GM19025 (cell line): ENCODE measurements around the gene DNAL4.
"Not testable (repeated sequence)": the region's sequence is repeated elsewhere in the genome, so short reads cannot be mapped to it uniquely, and the experiment has no call there.

Experiments used
- ATAC-seq: cut with Tn5 transposase; IDR thresholded peaks from one replicate; pipeline ENCODE4 v1.9.1; 2021; ENCODE audit warnings: mild to moderate bottlenecking, low read depth, moderate library complexity; ENCODE audit not compliant: unreplicated experiment

Gene DNAL4

DNA sequence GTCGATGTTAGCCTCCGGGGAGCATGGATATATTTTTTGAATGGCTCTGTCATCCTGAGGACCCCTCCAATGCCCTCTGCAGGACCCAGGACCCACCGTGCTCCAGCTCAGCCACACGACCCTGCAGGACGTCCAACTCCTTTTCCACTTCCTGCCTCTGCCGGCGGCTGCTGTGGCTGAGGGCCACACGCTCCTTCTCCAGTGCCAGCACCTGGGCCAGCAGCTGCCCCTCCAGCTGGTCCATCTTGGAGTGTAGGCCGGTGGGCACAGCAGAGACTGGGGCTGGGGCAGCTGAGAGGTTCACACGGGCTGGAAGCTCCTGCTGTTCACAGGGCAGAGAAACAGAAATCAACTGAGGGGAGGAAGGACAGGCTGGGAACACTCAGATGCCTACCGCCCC lies 34.2 kb upstream of the DNAL4 start:
- no peak for ATAC-seq

DNA sequence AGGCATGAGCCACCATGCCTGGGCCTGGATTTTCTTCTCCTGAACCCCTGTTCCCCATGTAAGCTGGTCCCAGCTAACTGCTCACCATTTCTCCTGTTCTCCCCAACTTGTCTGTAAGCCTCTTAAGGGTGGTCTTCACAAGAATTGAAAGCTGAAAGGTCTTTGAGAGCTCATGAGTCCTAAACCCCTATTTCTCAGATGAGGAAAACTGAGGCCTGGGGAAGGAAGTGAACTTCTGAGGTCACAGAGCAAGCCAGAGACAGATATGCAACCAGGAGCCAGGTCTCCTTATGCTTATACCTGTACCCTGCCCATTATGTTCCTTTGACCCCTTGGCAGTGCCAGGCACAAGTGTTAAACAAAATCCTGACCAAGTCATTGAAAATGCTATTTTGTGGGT lies 33.6 kb upstream of the DNAL4 start:
- no peak for ATAC-seq

DNA sequence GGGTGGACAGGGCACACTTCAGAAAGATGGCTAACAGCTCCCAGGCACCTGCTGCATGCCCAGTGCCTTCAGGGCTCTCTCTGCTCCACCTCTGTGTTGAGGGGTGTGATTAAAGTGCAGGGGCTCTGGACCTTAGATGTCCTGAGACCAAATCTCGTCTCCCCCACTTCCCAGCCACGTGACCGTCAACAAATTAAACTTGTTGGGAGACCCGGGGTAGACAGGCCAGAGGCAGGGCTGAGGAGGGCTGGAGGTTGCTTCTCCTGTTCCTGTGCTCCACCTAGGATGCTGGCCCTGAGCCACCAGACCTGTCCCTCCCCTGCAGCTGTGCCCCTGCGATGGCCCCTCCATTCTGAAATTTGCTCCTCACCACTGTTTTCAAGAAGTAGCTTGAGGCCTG lies 32.9 kb upstream of the DNAL4 start:
- no peak for ATAC-seq

DNA sequence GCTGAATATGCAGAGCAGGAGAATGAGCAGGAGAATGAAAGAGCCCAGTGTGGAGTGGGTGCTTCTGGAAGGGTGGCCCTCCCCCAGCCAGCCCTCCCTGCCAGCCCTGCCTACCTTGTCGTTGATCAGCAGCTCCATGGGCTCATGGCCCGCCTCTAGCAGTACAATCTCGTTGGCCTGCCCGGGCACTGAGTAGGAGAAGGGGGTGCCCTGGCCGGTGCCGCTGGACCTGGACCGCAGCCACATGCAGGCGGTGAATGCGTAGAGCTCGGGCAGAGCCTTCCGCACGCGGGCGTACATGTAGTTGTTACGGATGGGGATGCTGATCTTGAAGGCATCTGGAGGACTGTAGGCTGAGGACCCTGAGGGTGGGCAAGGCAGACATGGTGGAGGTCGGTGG lies 32.4 kb upstream of the DNAL4 start:
- ATAC-seq, result no peak

DNA sequence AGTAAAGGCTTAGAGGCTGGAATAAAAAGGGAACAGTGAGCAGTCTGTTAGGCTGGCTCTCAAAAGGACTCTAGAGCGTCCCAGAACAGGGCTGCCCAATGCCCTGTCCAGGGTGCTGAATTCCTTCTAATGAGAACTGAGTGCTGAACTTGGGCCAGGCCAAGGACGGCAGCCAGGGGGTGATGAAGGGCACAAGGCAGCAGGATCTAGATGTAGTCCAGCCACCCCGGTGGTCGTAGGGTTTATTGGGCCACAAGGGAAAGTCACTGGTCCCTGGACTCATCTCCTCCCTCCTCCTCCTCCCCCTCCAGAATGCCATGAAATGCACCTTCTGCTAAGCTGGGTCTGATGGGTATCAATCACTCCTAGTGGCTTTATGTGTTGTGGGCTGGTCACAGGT lies 30.6 kb upstream of the DNAL4 start:
- no peak for ATAC-seq

DNA sequence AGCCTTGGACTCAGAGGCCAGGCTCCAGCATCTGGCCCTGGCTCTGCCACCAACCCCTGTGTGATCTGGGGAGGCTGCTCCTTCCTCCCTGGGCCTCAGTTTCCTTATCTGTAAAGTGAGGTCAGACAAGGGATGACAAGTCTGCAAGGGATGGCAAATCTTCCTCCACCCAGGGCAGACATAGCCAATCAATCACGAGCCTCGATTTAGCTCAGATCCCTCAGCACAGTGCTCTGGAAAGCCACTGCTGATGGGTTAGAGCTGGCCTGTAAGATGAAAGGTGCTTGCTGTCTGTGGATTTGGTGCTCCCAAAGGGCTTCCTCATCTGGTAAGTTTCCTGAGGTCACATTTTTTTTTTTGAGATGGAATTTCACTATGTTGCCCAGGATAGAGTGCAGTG lies 29.7 kb upstream of the DNAL4 start:
- ATAC-seq, result no peak

DNA sequence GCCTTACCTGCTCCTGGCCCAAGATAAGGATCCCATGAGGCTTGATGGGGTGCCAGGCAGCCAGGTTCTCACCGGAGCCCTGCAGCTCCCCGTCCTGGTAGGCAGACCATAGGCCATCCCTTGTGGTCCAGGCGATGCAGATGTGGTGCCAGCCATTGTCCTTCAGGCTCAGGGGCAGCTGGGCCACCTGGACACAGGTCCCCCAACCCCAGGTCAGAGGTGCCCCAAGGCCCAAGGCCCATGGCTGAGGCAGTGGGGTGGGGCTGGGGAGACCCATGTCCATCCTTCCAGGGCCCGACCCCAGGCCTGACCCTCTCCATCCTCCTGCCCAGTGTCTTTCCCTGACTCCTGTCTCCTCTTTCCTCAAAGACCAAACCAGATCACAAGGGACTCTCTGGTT lies 29.1 kb upstream of the DNAL4 start:
- no peak for ATAC-seq

DNA sequence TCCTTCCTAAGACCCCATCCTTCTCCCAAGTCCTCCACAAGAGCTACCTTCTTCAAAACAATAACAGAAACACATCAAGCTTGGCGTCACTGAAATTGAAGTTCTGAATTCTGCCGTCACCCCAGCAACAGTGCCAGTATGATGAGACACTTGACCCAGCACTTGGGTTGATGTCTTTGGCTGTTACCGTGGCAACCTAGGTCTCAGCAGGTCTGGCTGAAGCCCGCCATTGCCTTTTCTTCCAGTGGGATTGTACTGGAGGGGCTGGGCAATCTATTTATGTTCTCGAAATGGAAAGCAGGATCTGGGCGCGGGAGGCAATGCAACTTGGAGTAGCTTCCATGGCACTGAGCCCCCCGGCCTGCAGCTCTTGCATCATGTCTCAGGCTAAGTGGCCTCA lies 26.1 kb upstream of the DNAL4 start:
- ATAC-seq, result no peak

DNA sequence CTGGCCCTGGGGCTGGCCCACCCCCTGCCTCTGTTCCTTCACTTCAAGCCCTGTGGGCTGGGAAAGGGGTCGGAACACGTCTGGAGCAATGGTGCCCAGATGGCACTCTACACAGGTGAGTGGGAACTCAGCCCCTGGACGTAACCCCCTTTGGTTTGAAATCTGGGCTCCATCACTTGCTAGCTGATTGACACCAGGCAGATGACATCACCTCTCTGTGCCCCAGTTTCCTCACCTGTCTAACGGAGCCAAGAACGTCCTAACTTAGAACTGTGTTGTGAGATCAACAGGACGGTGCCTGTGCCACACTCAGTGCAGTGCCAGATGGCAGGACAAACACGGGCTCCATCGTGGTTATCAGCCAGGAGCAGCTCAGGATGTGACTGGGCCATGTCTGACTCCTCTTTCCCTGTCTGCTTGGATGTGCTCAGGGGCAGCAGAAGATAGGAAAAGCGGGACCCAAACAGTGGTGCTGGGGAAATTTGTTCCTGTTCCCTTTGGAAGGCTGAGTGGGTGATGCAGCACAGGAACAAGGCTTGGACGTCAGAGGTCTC lies 25.5 kb upstream of the DNAL4 start:
- ATAC-seq, result no peak

DNA sequence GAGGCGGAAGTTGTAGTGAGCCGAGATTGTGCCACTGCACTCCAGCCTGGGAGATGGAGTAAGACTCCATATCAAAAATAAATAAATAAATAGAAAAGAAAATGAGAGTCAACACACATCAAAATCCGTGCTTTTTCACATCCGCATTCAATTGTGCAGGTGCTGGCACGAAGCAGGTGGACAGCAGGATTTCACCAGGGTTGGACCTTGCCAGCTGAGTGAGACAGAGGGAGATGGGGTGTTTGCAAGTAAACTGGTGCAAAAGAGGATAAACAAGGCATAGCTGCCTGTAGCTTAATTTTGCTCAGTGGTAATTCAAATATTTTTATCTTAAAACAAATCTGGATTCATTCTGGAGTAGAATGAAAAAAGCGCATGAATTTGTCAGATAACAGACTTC lies 23.3 kb upstream of the DNAL4 start:
- ATAC-seq, result no peak

DNA sequence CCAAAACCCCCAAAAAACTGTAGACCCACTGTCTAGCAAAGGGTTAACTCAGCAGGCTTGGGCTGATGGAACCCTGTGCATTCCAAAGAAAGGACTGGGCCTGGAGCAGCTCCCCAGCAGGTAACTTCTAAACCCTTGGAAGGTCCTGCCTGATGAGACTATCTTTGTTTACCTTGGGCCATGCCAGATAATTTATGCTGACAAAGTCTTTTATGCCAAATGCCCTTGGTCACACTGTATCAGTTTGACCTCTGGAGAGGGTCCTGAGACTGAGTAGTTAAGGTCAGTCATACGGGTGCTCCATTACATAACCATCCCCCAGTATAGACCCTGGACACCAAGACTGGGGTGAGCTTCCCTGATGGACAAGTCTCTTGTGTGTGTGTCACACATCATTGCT lies 21.9 kb upstream of the DNAL4 start:
- no peak for ATAC-seq

DNA sequence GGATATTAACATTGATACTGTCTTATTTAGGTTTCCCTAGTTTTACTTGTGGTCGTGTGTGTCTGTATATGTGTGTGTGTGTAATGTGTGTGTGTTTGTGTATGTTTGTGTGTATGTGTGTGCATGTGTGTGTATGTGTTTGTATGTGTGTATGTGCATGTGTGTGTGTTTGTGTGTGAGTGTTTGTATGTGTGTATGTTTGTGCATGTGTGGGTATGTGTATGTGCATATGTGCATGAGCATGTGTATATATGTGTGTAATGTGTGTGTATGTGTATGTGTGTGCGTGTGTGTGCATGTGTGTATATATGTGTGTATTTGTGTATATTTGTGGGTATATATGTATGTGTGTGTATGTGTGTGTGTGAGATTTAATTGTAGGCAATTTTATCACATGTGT lies 17.3 kb upstream of the DNAL4 start:
- ATAC-seq, result no peak

DNA sequence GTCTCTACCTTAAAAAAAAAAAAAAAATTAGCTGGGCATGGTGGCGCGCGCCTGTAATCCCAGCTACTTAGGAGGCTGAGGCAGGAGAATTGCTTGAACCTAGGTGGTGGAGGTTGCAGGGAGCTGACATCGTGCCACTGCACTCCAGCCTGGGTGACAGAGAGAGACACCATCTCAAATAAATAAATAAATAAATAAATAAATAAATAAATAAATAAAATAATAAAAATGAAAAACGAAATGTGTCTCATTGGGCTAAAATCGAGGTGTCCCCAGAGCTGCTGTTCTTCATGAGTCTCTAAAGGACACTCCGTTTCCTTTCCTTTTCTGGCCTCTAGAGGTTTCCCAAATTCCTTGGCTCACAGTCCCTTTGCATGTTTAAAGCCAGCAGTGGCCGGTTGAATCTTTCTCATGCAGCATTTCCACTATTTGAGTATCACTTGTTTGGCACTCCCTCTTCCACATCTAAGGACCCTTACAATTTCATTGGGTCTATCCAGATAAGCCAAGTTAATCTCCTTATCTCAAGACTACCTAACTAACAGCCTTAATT lies 11.2 kb upstream of the DNAL4 start:
- ATAC-seq, result not testable (repeated sequence)

DNA sequence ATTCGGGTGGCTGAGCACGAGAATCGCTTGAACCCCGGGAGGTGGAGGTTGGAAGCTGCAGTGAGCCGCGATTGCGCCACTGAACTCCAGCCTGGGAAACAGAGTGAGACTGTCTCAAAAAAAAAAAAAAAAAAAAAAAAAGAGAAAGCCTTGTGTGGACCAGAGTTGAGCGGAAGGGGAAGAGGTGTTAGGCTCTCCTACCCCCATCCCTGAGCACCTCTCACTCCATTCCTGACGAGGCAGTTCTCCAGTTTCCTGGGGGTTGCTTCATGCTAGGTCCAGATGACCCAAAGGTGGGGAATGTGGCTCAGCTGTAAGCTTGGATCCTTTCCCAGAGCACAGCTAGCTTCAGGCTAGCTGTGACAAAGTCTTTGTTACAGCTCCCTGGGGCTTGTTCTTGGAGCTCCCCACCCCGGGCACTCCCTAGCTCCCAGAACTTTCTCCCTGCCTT lies 8.8 kb upstream of the DNAL4 start:
- no peak for ATAC-seq

DNA sequence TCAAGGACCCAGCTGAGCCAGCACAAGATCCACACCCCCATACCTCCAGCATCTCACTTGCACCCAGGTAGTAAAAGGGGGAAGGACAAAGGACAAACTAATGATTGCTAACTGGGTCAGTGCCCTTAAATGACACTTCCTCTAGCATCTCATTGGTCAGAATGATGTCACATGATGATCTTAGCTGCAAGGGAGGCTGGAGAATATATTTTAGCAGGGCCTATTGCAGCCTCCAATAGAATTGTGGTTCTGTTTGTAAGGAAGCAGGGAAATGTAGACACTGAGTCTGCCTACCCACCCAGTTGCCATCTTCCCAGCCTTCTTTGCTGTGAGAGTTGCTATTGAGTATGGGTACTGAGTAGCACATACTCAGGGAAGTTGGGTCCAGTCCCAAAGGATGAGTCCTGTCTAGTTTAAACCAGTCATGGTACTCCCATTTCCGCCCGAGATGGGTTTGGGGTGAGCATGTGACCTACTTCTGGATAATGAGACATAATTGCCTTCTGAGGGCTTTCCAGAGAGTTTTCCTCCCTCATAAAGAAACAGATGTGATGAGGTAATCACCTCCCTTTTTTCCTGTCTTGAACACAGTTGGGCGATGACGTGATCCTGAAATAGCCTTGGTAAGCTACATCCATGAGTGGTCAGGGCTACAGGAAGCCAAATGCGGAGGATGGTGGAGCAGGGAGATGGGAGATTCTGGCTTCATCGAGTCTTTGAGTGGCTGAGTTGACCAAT lies 5.5 kb upstream of the DNAL4 start:
- no peak for ATAC-seq

DNA sequence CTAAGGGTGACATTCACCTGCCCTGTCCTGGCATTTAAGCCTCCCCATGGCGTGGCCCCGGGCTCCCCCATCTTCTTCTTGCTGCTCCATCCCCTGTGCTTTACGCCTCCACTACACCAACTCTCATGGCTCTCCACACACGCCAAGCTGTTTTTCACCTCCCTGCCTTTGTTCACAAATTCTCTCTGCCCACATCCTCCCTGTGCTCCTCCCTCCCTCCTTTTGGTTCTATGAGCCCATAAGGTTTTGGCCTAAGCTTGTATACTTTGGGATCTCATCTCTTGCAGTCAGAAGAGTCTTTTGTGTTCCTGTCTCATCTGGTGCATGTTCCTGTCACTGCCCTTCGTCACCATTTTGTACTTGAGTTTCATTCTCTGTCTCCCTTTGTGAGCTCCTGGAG lies 4.6 kb upstream of the DNAL4 start:
- ATAC-seq, result no peak

DNA sequence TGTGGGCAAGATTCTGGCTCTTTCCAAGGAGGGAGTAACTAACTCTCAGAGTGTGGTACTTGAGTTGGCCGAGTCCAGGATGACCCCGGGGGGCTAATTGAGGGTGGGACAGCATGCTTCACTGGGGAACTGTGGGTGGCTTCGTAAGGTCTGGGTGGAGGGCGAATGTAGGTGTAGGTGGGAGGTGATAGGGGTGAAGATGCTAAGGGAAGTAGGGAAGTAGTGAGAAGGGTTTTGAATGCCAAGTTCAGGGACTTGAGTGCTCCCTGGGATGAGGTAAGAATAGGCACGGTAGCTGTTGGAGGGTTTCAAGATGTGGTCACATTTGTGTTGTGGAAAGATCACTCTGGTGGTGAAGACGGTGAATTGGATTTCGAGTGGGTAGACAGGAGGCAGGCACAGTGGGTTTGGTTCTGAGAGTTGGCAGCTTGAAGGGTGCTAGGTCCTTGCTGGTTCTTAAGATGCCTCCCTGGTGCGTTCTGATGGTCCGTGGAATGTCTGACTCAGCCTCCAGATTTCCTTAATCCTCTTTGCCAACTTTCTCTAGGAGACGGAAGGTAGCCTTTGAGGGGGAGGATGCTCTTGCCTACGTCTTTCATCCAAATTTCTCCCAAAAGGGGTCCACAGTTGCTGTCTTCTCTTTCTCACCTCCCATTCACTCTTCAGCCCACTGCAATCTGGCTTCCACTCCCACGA lies 2.5 kb upstream of the DNAL4 start:
- ATAC-seq, result no peak

DNA sequence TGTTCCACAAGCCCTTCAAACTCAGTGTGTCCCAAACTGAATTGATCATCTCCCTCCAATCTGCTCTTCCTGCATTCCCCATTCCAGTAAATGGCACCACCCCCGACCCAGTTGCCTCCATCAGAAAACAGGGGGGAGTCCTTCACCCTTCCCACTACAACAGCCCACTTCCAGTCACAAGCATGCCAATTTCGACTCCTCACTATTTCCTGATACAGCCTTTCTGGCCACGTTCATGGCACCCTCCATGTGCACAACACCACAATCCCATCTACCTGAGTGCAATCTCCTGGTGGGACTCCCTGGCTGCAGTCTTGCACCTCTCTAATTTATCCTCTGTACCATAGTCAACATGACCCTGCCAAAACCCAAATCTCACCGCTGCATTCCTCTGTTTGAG lies 1.6 kb upstream of the DNAL4 start:
- no peak for ATAC-seq

DNA sequence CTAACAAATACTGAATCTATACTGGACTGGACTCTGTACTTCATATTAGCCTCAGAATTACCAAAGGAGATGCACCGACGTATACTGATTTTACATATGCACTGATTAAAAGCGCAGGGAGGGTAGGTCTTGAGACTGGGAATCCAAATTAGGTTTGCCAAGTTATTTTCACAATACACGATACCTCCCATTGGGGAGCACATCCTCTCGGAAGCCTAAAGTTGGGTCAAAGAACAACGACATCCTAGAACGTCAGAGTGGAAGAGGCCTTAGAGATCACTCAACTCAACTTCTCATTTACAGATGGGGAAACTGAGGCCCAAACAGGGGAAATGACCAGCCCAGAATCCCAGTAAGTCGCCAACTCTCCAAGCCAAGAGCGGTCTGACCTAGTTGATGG lies 626 bp downstream of the DNAL4 start:
- no peak for ATAC-seq

DNA sequence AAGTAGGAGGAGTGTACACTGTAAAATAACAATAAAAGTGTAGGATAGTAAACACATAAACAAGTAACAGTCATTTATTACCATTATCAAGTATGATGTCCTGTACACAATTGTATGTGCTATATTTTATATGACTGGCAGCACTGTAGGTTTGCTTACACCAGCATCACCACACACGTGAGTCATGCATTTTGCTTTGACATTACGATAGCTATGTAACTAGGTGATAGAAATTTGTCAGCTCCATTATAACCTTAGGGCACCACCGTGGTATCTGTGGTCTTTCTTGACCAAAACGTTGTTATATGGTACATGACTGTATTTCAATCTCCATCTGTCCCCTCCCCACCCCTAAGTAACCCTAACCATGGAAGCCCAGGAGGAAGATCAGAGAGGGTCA lies 1.1 kb downstream of the DNAL4 start:
- ATAC-seq, result no peak

DNA sequence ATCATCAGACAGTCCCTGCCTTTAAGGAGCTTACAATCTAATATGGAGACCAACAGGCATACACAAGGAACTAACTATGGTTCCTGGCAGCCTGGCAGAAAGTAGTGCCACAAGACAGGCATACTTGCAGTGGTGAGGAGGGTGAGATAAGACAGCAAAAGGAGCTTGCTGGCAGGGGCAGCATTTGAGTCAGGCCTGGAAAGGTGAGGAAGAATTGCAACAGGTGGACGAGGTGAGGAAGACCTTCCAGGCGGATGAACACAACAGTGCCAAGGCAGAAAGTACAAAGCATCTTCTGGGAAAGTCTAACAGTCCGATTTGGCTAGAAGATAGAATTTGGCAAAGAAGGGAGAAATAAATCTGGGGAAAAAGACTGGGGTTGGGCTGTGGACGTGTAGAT lies 4.3 kb downstream of the DNAL4 start:
- ATAC-seq, result no peak

DNA sequence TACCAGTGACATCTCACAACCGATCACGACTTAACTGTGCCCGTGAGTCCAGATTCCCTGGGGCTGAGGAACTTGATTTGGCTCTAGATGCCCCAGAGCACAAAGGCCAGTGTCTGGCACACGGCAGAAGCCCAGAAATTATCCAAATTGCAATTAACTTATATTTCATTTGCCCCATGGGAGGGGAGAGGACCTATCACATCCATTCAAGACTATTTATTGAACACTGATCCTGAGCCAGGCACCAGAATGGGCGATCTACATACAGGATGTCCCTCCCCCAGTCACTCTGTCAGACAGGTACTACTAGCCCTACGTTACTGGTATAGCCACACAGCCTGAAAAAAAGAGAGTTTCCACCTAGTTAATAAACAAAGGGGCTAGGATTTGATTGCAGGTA lies 5.1 kb downstream of the DNAL4 start:
- no peak for ATAC-seq
